GM18858 (cell line): ENCODE measurements around the gene CHST9.
"Not testable (repeated sequence)": the region's sequence is repeated elsewhere in the genome, so short reads cannot be mapped to it uniquely, and the experiment has no call there.

Experiments used
- ATAC-seq: cut with Tn5 transposase; IDR thresholded peaks from one replicate; pipeline ENCODE4 v1.9.1; 2021; ENCODE audit not compliant: unreplicated experiment

Gene CHST9

DNA sequence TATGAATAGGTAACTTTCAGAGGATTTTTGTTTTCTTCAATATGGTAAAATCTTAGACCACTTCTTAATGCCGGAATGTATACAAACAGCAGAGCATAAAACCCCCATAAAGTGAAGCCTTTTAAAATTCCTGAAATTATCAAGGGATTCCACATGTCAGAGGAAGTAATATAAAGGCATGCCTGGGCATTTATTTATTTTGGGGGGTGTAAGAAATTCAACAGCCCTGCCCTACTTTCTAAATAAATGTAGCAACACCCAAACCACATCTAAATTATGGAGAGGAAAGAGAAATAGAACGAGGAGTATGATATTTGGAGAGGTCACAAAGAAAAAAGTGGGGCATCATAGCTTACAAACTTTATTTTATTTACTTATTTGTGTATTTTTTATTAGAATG lies 9.9 kb downstream of the CHST9 start:
- no peak for ATAC-seq

DNA sequence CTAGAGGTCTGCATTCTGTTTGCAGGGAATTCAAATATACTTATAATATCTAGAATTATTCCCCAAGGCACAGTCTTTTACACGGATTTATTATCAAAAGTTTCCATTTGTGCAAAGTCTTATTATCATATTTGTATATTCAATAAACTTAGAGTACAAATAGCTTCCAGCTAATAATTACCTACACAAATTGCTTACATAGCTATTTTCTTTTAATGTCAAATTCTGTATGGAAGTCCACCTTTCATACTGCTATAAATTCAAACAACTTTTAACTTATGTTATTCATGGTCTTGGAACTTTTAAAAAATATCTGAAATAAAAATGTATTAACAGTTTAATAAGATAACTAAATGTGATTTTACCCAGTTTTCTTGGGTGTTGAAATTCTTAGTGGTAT lies 13.1 kb downstream of the CHST9 start:
- ATAC-seq = no peak

DNA sequence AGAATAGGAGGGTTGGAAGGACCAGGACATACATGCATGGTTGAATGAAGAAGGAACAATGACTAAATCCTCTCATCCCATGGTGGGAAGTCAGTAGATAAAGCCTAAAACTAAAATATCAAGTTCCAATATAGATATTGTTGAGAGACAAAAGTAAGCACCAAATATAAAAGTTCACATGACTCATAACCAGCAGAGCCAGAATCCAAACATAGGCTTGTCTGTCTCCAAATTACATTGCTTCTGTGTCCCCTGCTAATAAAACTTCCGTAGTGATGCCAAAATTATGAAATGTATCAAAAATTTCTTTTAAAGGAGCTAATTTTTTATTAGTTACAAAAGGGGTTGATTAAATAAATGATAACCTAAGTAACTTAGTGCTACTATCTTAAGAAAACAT lies 19.7 kb downstream of the CHST9 start:
- no peak for ATAC-seq

DNA sequence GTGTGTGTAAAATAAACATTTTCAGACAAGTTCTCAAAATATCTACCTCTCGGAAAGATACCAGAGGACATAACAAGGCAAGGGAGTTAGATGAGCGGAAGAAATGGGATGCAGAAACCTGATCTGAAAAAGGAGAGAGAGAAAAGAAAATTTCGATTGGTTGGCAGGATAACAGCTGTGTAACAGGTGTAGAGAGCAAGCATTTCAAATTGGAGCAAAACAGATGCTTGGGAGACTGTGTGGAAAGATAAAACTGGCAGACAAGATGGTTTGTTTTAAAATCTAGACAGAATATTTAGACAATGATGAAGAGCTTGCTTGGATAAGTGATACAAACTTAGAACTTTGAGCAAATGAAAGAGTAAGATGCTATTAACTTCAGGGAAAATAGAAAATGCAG lies 20.2 kb downstream of the CHST9 start:
- ATAC-seq = no peak

DNA sequence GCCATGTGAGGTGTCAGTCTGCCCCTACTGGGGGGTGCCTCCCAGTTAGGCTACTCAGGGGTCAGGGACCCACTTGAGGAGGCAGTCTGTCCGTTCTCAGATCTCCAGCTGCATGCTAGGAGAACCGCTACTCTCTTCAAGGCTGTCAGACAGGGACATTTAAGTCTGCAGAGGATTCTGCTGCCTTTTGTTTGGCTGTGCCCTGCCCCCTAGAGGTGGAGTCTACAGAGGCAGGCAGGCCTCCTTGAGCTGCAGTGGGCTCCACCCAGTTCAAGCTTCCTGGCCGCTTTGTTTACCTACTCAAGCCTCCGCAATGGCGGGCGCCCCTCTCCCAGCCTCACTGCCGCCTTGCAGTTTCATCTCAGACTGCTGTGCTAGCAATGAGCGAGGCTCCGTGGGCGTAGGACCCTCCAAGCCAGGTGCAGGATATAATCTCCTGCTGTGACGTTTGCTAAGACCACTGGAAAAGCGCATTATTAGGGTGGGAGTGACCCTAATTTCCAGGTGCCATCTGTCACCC lies 21.9 kb downstream of the CHST9 start:
- ATAC-seq = not testable (repeated sequence)

DNA sequence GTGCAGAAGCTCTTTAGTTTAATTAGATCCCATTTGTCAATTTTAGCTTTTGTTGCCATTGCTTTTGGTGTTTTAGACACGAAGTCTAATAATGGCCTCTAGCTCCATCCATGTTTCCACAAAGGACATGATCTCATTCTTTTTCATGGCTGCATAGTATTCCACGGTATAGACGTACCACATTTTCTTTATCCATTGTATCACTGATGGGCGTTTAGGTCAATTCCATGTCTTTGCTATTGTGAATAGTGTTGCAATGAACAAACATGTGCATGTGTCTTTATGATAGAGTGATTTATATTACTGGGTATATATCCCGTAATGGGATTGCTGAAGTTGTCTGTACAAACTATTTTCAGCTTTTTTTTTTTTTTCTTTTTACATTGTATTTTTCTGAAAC lies 35.9 kb downstream of the CHST9 start:
- ATAC-seq = not testable (repeated sequence)

DNA sequence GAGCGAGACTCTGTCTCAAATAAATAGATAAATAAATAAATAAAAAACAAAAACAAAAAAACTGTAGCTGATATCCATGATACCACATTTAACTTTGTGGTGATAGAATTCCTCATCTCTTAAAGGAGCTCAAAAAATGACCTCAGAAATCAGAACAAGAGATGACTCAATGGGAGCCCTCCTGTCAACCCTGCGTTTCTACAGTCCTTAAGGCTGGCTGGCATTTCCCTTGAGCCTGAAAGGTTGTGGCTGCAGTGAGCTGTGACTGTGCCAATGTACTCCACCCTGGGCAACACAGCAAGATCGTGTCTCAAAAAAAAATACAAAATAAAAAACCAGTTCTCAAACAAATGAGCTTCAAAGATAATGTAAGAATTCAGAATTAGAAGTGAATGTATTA lies 40.4 kb downstream of the CHST9 start:
- no peak for ATAC-seq

DNA sequence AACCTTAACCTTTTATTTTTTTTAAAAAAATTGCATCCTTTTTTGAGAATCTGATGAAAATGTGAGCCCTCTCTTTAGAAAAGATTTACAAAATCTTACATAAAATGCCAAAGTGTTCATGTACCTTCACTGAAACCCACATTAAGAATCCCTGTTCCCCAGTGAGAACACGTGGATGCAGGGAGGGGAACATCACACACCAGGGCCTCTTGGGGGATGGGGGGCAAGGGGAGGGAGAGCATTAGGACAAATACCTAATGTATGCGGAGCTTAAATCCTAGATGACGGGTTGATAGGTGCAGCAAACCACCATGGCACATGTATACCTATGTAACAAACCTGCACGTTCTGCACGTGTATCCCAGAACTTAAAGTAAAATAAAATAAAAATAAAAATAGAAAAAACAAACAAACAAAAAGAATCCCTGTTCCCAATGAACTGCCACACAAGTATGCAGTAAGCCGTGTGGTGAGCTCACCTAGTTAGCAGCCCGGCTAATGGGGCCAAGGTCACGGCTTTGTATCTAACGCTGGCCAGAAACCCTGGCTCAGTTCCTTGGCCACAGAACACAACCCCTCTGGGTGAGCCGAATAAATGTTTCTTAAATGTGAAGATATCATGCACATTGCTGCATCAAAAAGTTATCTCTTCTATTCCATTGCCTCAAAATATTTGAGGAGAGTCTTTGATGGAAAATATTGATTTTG lies 41.4 kb downstream of the CHST9 start:
- ATAC-seq = no peak

DNA sequence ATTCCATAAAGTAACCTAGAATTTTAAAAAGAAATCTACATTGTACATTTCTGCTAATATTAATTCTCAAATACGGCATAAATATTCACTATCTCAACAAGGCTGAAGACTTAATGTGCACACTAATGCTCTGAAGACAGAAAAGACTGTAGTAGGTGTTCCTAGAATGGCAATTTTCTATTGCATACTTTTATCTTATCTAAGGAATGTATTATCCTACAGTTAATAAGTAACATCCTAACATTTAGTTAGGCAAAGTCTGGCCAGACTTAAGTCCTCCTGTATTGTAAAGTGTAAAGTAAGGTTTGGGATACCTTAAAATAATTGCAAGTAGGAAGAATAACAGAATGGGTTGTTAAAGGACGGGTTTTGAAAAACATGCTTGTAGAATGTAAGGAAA lies 42.2 kb downstream of the CHST9 start:
- no peak for ATAC-seq

DNA sequence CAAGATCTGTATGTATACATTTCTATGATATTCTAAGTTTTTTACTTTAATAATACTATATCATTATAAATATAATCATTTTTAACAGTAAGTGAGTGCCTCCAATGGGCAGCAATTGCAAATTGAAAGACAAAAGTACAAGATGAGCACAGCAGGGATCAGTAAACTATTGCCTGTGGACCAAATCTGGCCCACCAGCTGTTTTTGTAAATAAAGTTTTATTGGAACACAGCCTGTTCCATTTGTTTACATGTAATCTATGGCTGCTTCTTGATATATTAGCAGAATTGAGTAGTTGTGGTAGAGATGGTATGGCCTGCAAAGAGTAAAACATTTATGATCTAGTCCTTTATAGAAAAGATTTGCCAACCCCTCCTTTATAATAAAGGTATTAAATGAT lies 43.2 kb downstream of the CHST9 start:
- no peak for ATAC-seq

DNA sequence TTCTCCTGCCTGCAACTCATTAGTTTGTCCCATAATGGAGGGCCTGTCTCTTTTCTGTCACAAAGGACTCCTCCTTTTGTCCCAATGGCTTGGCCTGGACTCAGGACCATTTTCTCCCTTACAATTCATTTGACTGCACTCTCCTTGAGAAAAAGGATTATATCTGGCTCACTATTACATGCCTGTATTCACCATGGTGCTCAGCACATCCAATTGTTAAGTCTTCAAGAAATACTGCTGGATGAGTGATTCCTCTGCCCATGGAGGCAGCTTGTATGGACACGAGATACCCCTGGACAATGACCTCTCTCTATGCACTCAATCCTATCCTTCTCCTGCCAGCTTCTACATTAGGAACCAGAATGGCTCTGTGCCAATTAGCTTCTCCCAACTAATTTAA lies 47.0 kb downstream of the CHST9 start:
- no peak for ATAC-seq

DNA sequence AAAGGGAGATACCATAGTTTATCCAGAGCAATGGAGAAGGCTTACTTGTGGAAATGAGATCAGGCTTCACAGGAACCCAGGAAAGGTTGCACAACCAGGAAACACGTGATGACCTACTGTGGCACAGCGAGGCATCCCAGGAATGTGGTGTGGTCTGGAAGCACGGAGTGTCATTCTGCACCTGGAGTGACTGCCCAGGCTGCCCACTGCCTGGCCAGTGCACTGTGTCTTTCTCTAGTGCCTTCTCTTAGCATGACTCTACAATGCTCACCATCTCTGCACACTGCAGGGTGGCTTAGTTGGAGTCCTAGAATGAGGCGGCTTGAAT lies 48.9 kb downstream of the CHST9 start:
- no peak for ATAC-seq

DNA sequence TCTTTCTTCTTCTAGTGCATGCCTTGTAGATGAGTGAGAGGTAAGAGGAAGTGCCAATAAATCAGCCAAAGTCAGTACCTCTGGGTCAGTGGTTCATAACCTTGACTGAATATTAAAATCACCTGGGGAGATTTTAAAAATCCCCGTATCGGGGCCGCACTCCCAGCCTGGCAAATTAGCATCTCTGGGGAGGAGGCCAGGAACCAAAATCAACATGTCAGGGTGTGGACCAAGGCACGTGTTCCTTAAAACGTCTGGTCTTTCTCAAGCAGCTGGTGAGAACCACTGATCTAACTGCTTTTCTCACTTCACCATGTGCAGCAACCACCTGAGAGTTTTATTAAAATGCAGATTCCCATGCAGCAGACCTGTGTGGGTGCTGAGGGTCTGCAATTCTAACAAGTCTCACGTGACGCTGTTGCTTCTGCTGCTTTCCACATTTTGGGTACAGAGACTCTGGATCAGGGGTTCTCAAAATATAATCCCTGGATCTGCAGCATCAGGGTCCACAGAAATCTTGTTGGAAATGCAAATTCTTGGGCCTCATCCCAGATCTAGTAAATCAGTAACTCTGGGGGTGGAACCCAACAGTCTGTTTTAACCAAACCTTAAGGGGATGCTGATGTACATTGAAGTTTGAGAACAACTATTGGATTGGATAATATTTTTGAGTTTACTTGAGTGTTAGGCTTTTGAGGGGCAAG lies 49.5 kb downstream of the CHST9 start:
- ATAC-seq = no peak

DNA sequence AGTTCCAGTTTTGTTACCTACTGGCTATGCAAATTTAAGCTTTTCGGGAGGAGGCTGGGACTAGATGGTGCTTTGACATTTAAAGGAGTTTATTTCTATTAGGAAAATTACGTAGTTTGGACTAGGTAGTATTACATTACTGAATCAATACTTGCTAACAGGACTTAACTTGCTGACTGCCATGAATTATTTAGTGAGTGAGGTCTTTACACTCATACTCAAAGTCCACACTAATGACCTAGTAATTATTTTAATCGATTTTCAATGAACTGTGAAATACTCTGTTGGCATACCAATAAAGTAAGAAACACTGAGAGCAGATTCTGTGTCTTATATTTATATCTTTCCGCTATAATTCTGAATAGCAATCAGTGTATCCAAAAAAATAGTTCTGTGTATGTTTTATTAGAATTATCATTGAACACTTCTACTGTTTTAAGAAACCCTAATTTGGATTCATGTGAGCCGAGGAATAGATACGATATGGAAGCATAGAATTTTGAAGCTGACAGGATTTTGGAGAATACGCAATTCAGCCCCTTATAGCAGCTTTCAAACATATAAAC lies 55.0 kb downstream of the CHST9 start:
- ATAC-seq = no peak

DNA sequence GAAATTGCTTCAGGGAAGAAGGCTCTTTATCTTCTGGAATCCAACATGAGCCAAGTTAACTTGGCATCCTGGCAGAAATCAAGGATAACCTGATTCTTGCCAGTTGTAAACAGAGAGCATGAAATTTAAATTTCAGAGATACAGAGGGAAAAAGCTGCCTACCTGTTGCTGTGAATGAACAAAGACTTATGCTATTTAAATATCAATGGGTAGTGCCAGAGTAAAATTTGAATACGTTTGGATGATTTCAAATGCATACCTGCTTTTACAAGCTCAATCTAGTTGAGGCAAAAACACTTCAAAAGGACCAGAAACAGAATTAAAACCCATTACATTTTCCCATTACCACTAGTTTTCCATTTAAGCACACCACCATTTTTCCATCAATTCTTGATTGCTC lies 60.9 kb downstream of the CHST9 start:
- no peak for ATAC-seq

DNA sequence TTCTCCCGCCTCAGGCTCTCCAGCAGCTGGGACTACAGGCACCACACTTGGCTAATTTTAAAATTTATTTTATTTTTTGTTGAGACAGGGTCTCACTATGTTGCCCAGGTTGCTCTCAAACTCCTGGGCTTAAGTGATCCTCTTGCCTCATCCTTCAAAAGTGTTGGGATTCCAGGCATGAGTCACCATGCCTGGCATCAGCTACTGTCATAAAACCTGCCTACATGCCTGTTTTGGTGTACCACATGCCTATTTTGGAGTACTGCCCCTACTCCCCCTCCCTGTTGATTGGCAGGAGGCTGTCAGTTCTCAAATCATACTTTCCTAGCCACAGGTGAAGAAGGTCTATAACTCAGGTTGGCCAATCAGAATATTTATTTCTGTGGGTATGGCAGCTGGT lies 64.0 kb downstream of the CHST9 start:
- ATAC-seq = no peak

DNA sequence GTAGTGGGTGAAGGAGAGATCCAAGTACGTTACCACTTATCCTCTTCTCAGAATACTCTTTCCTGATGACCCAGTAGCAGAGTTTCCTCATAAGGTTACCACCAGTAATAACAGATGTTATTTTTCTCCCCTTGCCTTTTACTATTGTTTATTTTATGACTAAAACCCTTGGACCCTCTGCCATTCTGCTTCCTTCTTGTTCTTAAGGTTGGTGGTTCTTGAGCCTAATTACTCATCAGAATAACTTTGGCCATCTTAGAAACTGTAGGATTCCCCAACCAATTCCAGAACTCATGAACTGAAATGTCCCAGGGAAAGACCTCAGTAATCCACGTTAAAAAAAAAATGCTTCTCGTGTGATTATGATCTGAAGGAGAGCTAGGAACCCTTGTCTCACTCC lies 64.9 kb downstream of the CHST9 start:
- no peak for ATAC-seq

DNA sequence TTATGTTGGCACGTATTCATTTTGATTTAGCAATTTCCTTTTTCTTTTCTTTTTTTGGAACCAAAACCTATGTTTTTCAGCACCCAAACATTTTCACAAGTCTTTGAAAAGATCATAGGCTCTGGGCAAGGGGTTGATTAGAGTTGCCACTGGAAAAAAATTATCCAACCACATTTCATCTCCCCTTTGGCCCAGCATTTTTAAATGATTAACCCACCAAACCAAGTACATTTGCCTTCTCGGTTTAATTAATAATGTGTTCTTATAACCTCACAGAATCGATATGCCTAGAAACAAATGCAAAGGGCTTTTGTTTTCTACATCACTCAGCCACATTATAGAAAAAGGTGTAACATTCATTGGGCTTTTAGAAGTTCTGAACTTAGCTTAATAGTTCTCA lies 66.1 kb downstream of the CHST9 start:
- no peak for ATAC-seq

DNA sequence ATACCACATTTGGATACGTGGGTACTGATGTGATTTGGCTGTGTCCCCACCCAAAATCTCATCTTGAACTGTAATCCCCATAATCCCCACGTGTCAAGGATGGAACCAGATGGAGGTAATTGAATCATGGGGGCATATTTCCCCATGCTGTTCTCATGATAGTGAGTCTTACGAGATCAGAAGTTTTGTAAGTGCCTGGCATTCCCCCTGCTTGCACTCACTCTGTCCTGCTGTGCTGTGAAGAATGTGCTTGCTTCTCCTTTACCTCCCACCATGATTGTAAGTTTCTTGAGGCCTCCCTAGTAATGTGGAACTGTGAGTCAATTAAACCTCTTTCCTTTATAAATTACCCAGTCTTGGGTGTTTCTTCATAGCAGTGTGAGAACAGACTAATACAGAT lies 70.3 kb downstream of the CHST9 start:
- no peak for ATAC-seq

DNA sequence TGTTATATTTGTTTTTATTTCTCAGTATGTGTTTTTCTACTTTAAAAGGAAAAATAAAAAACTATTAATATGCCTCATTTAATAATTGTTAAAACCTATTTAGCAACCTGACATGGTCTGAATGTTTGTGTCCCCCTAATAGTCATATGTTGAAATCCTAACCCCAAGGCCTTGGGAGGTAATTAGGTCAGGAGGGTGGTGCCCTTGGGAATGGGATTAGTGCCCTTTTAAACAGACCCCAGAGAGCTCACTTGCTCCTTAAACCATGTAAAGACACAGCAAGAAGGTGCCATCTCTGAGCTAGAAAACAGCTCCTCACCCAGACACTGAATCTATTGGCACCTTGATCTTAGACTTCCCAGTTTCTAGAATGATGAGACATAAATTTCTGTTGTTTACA lies 71.8 kb downstream of the CHST9 start:
- no peak for ATAC-seq

DNA sequence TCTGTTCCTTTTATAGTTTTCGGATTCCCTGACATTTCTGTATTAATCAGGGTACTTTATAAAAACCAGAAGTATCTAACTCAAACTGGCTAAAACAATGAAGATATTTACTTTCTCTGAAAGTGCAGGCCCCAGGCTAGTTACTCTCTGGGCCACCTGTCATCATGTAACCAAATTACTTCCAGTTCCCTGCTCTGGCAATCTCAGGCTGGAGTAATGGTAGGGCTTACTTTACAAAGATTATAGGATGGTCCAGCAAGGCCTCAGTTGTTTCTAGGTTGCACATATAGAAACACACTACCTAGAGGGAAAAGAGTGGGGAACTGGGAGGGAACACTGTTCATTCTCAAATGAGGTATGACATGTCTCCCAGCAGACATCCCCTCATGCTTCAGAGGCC lies 74.8 kb downstream of the CHST9 start:
- no peak for ATAC-seq

DNA sequence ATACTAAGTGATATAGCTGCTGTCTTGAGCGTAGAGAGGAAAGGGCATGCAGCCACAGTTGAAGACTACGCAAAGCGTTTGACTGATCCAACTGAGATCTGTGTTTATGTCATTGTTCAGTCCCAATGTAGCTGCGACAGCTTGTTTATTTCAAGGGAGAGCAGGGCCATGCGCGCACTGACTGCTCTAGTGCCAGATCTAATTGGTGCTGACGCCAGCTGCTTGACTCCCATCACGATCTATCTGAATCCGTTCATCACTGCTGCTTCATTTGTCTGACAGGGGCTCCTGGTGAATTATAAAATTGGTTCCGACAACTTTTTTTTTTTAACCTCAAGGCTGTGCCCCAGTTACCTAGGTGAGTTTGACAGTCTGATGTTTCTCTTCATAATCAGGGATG lies 75.7 kb downstream of the CHST9 start:
- no peak for ATAC-seq

DNA sequence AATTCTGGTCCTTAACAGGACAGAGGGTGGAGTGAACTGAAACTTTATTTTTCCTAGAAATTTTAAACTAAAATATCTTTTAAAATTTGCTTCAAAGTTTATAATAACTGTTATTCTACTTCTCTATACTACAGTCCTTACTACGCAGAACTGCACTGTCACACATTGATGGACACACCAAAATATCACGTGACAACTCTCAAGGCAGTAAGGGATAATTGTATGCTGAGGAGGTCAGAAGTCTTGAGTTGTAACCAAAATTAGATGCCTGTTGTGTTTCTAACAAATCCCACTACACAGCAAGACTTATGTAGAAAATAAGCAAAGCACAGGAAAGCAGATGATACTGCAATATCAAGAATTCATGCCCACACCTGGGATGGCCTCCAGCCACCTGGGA lies 76.3 kb downstream of the CHST9 start:
- ATAC-seq = no peak
